Right lobe of liver (tissue), 6 donors: Measurements from ENCODE around the gene HELT. TPM values are rescaled to one million over a fixed set of nuclear protein-coding genes. Genes with fewer than 3 reads are reported as not detected.
A peak's percentile ranks its signal among the peaks of the same experiment; 100 is the strongest.
"Not testable (repeated sequence)": the region's sequence is repeated elsewhere in the genome, so short reads cannot be mapped to it uniquely, and the experiment has no call there.

ENCODE experiments used
- ATAC-seq, 4 donors: fragments of 200-7000 bp; cut with Tn5 transposase; one replicate each; pipeline ENCODE4 v1.9.1; 2020; ENCODE audit warnings: mild to moderate bottlenecking in 4 of 4, moderate library complexity in 4 of 4
- DNase-seq, 3 donors: peaks; one replicate each; pipeline ENCODE4 v3.0.0-alpha.2; 2020
- H3K27ac ChIP-seq, 3 donors: fragments of 200-600 bp; one replicate each; pipeline ENCODE4 v1.8.0; 2022
- H3K27me3 ChIP-seq, 2 donors: fragments of 200-600 bp; one replicate each; pipeline ENCODE4 v1.8.0; 2022
- H3K36me3 ChIP-seq, 4 donors: fragments of 200-600 bp; sonication (generic) in 1 of 4; one replicate each; pipeline versions ENCODE4 v1.5.1 to v1.8.0; 2017 to 2022; ENCODE audit warnings: control low read depth in 1 of 4
- H3K4me1 ChIP-seq, 4 donors: fragments of 200-600 bp; sonication (generic) in 1 of 4; one replicate each; pipeline versions ENCODE4 v1.5.1 to v1.8.0; 2017 to 2022; ENCODE audit warnings: control low read depth in 1 of 4
- H3K4me3 ChIP-seq, 3 donors: fragments of 200-600 bp; one replicate each; pipeline ENCODE4 v1.8.0; 2022
- H3K9me3 ChIP-seq, 4 donors: fragments of 200-600 bp; sonication (generic) in 1 of 4; one replicate each; pipeline versions ENCODE4 v1.5.1 to v1.8.0; 2017 to 2022; ENCODE audit warnings: control low read depth in 1 of 4
- POLR2A ChIP-seq: fragments of 450-650 bp; IDR thresholded peaks from one replicate; pipeline ENCODE4 v1.6.1; 2017; ENCODE audit warnings: antibody characterized with exemption, mild to moderate bottlenecking
- WGBS: methylation state at CpG from one replicate; pipeline ENCODE4 v1.1.6; 2018; ENCODE audit warnings: low coverage, low lambda C conversion rate; ENCODE audit not compliant: insufficient coverage; ENCODE audit errors: missing lambda C conversion rate; 5-methylcytosine and 5-hydroxymethylcytosine counted together
- intact Hi-C, 2 donors: fragments of 100-400 bp; cut with DNase I; formaldehyde crosslinking; loops; one replicate each; pipeline versions ENCODE4 v1.11.2 to v1.14.1; 2022
- total RNA-seq, 6 experiments: library from RNA; depleted of rRNA in 2 of 6; stranded (reverse); fragments of >200 nt in 2 of 6; fragmentation: NEBNext Ultra II Directional in 3 of 6; extraction: Animal tissue kit (Norgen Biotek cat#: 25700) in 3 of 6; gene quantifications; one replicate each; pipeline versions ENCODE4 v1.1.0 to v1.2.4, GENCODE V29; 2016 to 2023
- TF ChIP-seq, protein P1 (sequence below), 4 donors: fragments of 200-600 bp in 3 of 4; fragments of 450-650 bp in 1 of 4; IDR thresholded peaks; one replicate each; pipeline versions ENCODE4 v1.5.1 to v1.8.0; 2016 to 2022; ENCODE audit warnings: antibody characterized with exemption in 4 of 4, mild to moderate bottlenecking in 2 of 4
- donor health status: DM: no; HTN: yes; CAD: no.
- donor health status: DM: no; HTN: no; CAD: no.
- donor health status: DM: no; HTN: no; CAD: no.
- donor health status: DM: no; HTN: yes; CAD: no.
- donor health status: DM: no; HTN: yes; CAD: no.

HELT gene
- total RNA-seq, 6 experiments from 2014 or later: not detected

GRCh38 chr4:184991860-184992259 lies 26.4 kb upstream of the HELT start:
- intact Hi-C loops: no loop called here
- H3K9me3 ChIP-seq: no peaks in the 10 kb centered on the region
- DNase-seq (no peak), ATAC-seq (no peak)
- TF ChIP-seq, protein P1, sequence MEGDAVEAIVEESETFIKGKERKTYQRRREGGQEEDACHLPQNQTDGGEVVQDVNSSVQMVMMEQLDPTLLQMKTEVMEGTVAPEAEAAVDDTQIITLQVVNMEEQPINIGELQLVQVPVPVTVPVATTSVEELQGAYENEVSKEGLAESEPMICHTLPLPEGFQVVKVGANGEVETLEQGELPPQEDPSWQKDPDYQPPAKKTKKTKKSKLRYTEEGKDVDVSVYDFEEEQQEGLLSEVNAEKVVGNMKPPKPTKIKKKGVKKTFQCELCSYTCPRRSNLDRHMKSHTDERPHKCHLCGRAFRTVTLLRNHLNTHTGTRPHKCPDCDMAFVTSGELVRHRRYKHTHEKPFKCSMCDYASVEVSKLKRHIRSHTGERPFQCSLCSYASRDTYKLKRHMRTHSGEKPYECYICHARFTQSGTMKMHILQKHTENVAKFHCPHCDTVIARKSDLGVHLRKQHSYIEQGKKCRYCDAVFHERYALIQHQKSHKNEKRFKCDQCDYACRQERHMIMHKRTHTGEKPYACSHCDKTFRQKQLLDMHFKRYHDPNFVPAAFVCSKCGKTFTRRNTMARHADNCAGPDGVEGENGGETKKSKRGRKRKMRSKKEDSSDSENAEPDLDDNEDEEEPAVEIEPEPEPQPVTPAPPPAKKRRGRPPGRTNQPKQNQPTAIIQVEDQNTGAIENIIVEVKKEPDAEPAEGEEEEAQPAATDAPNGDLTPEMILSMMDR (IDR thresholded peaks at IDR 0.05): no peak
- no peak for TF ChIP-seq POLR2A
- no peaks in the 10 kb centered on the region for H3K36me3 ChIP-seq
- no peaks in the 10 kb centered on the region for H3K27me3 ChIP-seq
- H3K4me3 ChIP-seq: no peak overlapping the region
- H3K4me1 ChIP-seq: no peaks in the 10 kb centered on the region
- no peak overlapping the region for H3K27ac ChIP-seq
- WGBS: 68% methylated on average over 6 of the region's 6 CpGs

- DNase-seq (no peak), ATAC-seq (no peak)
- no peak overlapping the region for H3K27ac ChIP-seq
- H3K36me3 ChIP-seq: no peaks in the 10 kb centered on the region
- no peaks in the 10 kb centered on the region for H3K27me3 ChIP-seq
- intact Hi-C loops: no loop called here
- no peaks in the 10 kb centered on the region for H3K4me1 ChIP-seq
- TF ChIP-seq POLR2A: no peak
- TF ChIP-seq, protein P1 (IDR thresholded peaks at IDR 0.05): no peak
- H3K4me3 ChIP-seq: no peak overlapping the region
- H3K9me3 ChIP-seq: no peaks in the 10 kb centered on the region
- WGBS: 89% methylated on average over 13 of the region's 15 CpGs
These were observed 25.9 kb upstream of the HELT start for GRCh38 chr4:184992422-184992821.

DNA sequence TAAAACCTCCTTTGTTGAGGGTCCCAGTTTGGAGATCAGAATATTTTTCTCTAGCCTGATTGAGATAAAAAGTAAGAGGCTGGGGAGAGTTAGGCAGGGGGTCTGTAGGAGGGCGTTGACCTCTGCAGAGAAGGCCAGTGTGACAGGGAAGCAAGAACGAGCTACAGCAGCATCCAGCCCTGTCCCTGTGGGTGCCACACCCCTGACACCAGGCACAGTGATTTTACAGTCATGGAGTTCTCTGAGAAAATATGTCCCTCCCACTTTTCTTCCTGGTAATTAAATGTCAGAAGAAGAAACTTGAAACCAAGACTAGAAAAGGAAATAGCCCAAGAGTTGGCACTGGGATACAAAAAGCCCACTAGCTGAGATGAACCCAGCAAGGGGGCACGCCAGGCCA lies 25.0 kb upstream of the HELT start:
- DNase-seq: no peak
- intact Hi-C loops: no loop called here
- H3K9me3 ChIP-seq: no peaks in the 10 kb centered on the region
- H3K27me3 ChIP-seq: no peaks in the 10 kb centered on the region
- no peak overlapping the region for H3K4me3 ChIP-seq
- 39% methylated on average over 2 of the region's 3 CpGs for WGBS
- ATAC-seq: no peak
- no peaks in the 10 kb centered on the region for H3K4me1 ChIP-seq
- no peak for TF ChIP-seq POLR2A
- TF ChIP-seq, protein P1 (IDR thresholded peaks at IDR 0.05): no peak
- H3K27ac ChIP-seq: no peak overlapping the region
- H3K36me3 ChIP-seq: no peaks in the 10 kb centered on the region

DNA sequence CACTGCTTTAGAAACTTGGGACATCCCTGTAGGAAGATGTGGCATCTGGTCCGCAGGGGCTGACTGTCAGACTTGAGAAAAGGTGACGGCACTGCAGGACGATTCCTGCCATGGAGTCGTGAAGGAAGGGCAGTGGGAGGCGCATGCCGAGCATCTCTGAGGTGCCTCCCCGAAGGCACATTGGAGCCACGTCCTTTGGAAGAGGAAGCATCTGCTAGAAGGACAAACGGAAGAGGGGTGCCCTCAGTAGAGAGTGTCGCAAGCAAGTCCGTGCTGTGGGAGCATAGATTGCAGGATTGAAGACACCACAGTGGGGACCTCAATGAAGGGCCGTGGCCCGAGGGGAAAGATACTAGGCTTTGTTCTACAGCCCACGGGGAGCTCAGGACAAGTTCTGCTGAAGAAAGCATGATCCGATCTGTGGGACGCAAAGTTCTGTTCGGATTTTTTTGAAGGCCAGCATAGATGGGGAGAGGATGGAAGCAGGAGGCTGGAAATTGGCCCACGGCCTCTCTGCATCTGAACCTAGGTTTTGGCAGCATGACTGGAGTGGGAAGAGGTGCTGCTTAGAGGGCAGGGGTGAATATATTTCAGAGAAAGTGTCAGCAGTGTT lies 24.2 kb upstream of the HELT start:
- intact Hi-C loops: no loop called here
- no peak for ATAC-seq
- TF ChIP-seq POLR2A: no peak
- TF ChIP-seq, protein P1 (IDR thresholded peaks at IDR 0.05): no peak
- no peaks in the 10 kb centered on the region for H3K4me1 ChIP-seq
- no peaks in the 10 kb centered on the region for H3K9me3 ChIP-seq
- H3K36me3 ChIP-seq: no peaks in the 10 kb centered on the region
- H3K4me3 ChIP-seq: no peak overlapping the region
- no peak overlapping the region for H3K27ac ChIP-seq
- WGBS: 66% methylated on average over 18 of the region's 18 CpGs
- peak in 1 of 3 donors; percentile 37 for DNase-seq
- no peaks in the 10 kb centered on the region for H3K27me3 ChIP-seq

- Histone ChIP-seq H3K27ac (no peak overlapping the region), H3K27me3 (no peaks in the 10 kb centered on the region), H3K4me3 (no peak overlapping the region), H3K9me3 (no peaks in the 10 kb centered on the region), H3K36me3 (no peaks in the 10 kb centered on the region), H3K4me1 (no peaks in the 10 kb centered on the region)
- DNase-seq (peak in 1 of 3 donors; percentile 23), ATAC-seq (no peak)
- TF ChIP-seq, protein P1 (IDR thresholded peaks at IDR 0.05): no peak
- no peak for TF ChIP-seq POLR2A
- intact Hi-C loops: no loop called here
- 72% methylated on average over 13 of the region's 14 CpGs for WGBS
These were observed 23.7 kb upstream of the HELT start for GRCh38 chr4:184994623-184995010.

DNA sequence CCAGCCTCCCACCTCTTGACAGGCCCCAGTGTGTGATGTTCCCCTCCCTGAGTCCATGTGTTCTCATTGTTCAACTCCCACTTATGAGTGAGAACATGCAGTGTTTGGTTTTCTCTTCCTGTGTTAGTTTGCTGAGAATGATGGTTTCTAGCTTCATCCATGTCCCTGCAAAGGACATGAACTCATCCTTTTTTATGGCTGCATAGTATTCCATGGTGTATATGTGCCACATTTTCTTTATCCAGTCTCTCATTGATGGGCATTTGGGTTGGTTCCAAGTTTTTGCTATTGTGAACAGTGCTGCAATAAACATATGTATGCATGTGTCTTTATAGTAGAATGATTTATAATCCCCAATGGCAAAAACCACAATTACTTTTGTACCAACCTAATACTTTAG lies 20.6 kb upstream of the HELT start:
- H3K27me3 ChIP-seq, H3K27ac ChIP-seq, intact Hi-C loops, H3K9me3 ChIP-seq, ATAC-seq, H3K4me1 ChIP-seq, H3K36me3 ChIP-seq, DNase-seq, H3K4me3 ChIP-seq: not testable (repeated sequence)
